ENCODE results near the gene CLNK. TPM values are rescaled to one million over a fixed set of nuclear protein-coding genes. Genes with fewer than 3 reads are reported as not detected.

The CLNK gene
- total RNA-seq, 4 donors from 2014 or later, result 0.19 TPM; not detected in 3

DNA sequence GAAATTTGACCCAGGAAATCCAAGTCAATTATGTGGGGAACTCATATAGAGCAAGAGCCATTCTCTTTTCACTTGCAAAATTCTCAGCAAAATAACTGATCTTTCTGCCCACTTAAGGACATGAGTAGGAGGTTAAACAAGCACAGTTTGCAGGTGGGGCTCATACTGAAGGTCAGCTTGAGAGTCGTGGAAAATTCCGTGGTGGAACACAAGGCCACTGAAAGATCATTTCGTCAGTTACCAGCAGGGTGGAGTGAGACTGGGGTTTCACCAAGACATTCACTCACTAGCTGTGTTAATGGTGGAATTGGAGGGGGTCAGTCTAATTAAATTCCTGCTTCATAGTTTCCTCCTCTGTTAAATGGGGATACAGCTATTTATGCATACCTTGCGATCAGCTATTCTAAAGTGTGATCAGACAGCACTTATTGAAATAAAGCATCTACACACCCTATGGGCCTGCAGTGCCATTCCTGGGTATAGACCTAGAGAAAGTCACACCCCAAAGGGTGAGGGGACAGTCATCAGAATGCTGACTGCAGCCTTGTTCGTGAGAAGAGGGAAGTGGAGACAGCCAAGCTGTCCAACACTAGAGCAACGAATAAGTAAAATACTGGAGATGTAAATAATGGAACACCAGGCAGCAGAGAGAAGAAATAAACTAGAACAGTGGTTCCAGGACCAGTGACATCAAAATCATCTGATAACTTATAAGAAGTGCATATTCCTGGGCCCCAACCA lies 42.7 kb upstream of the CLNK start:
- no peak for DNase-seq
- Histone ChIP-seq H3K36me3 (no peaks in the 10 kb centered on the region), H3K4me3 (no peak overlapping the region), H3K9me3 (no peaks in the 10 kb centered on the region), H3K27ac (no peak overlapping the region), H3K4me1 (no peaks in the 10 kb centered on the region), H3K27me3 (no peaks in the 10 kb centered on the region)
- no peak for TF ChIP-seq POLR2A (IDR thresholded peaks at IDR 0.05)
- TF ChIP-seq, protein P1, sequence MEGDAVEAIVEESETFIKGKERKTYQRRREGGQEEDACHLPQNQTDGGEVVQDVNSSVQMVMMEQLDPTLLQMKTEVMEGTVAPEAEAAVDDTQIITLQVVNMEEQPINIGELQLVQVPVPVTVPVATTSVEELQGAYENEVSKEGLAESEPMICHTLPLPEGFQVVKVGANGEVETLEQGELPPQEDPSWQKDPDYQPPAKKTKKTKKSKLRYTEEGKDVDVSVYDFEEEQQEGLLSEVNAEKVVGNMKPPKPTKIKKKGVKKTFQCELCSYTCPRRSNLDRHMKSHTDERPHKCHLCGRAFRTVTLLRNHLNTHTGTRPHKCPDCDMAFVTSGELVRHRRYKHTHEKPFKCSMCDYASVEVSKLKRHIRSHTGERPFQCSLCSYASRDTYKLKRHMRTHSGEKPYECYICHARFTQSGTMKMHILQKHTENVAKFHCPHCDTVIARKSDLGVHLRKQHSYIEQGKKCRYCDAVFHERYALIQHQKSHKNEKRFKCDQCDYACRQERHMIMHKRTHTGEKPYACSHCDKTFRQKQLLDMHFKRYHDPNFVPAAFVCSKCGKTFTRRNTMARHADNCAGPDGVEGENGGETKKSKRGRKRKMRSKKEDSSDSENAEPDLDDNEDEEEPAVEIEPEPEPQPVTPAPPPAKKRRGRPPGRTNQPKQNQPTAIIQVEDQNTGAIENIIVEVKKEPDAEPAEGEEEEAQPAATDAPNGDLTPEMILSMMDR (IDR thresholded peaks at IDR 0.05), result no peak
- intact Hi-C loops (cut with DNase I), result no loop called here
- WGBS, 2 donors, result 41 to 66% methylated on average over 5 to 6 of the region's 6 CpGs

DNA sequence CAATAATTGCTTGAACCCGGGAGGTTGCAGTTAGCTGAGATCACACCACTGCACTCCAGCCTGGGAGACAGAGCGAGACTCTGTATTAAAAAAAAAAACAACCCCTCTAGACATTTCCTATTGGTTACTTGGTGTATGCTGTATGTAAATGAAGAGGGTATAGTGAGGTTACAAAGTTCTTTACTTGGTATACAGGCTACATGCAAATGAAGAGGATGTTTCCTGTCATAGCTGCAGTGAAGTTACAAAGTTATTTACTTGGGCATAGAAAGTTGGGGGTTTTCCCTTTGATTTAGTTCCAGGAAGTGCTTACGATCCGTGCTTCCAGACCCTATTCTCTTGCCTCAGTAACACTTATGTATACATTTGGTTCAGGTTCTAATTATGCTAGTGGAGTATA lies 38.4 kb upstream of the CLNK start:
- intact Hi-C loops (cut with DNase I), result no loop called here
- H3K27ac ChIP-seq, result no peak overlapping the region
- H3K9me3 ChIP-seq, result no peaks in the 10 kb centered on the region
- WGBS, 2 donors, result 31 to 59% methylated on average over 4 of the region's 4 CpGs
- TF ChIP-seq, protein P1 (IDR thresholded peaks at IDR 0.05), result no peak
- TF ChIP-seq POLR2A (IDR thresholded peaks at IDR 0.05), result no peak
- H3K4me1 ChIP-seq, result no peaks in the 10 kb centered on the region
- no peaks in the 10 kb centered on the region for H3K36me3 ChIP-seq
- H3K4me3 ChIP-seq, result no peak overlapping the region
- DNase-seq, result no peak
- no peaks in the 10 kb centered on the region for H3K27me3 ChIP-seq

DNA sequence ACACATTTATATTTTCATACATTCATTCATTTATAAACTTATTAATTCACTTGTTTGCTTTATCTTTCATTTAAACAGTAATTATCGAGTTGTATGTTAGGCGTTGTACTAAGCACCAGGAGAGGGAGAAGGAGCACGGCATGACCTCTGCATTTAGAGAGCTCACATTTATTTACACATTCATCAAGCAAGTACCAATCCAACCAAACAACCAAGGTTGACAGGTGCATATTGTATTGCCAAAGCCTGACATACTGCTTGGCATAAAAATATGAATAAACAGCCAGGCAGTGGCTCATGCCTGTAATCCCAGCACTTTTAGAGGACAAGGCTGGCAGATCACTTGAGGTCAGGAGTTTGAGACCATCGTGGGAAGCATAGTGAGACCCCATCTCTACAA lies 37.0 kb upstream of the CLNK start:
- intact Hi-C loops (cut with DNase I), result no loop called here
- WGBS, 2 donors, result 56 to 61% methylated on average over 4 of the region's 4 CpGs
- H3K4me1 ChIP-seq, result no peaks in the 10 kb centered on the region
- H3K4me3 ChIP-seq, result no peak overlapping the region
- no peaks in the 10 kb centered on the region for H3K36me3 ChIP-seq
- no peak for TF ChIP-seq POLR2A (IDR thresholded peaks at IDR 0.05)
- TF ChIP-seq, protein P1 (IDR thresholded peaks at IDR 0.05), result no peak
- peaks cover 0 to 8% (median 0%) of the 10 kb centered on the region in 4 donors for H3K27me3 ChIP-seq
- H3K9me3 ChIP-seq, result no peaks in the 10 kb centered on the region
- no peak for DNase-seq
- H3K27ac ChIP-seq, result no peak overlapping the region

DNA sequence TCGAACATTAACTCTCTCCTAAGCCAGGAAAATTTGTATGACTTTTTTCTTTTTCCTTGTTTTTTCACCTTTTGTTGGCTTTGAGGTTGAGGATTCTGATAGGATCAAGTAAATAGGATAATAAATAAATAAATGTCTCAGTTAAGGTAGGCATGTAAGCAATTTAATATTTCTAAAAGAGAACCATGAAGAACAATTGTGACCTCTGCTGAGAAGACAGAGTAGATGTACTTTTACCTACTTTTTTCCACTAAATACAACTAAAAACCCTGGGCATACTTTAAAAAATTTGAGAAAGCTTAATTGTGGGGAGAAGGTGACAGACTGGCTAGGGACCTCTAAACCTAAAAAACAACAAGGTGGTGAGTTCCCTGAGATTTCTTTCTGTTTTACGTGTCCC lies 31.6 kb upstream of the CLNK start:
- H3K36me3 ChIP-seq, result no peaks in the 10 kb centered on the region
- TF ChIP-seq POLR2A (IDR thresholded peaks at IDR 0.05), result no peak
- TF ChIP-seq, protein P1 (IDR thresholded peaks at IDR 0.05), result no peak
- H3K9me3 ChIP-seq, result no peaks in the 10 kb centered on the region
- H3K4me3 ChIP-seq, result no peak overlapping the region
- peaks cover 0 to 8% (median 0%) of the 10 kb centered on the region in 4 donors for H3K27me3 ChIP-seq
- no peak for DNase-seq
- intact Hi-C loops (cut with DNase I), result no loop called here
- H3K27ac ChIP-seq, result no peak overlapping the region
- no peaks in the 10 kb centered on the region for H3K4me1 ChIP-seq
- 89 to 94% methylated on average over 2 of the region's 2 CpGs for WGBS, 2 donors

- intact Hi-C loops (cut with DNase I), result no loop called here
- no peak for DNase-seq
- WGBS, 2 donors, result 33 to 39% methylated on average over 5 of the region's 5 CpGs
Measured at GRCh38 chr4:10715696-10716095, 31.1 kb upstream of the CLNK start.

More at GRCh38 chr4:10715696-10716095, 31.1 kb upstream of the CLNK start:
- no peak overlapping the region for H3K4me3 ChIP-seq
- TF ChIP-seq, protein P1 (IDR thresholded peaks at IDR 0.05), result no peak
- TF ChIP-seq POLR2A (IDR thresholded peaks at IDR 0.05), result no peak
- H3K9me3 ChIP-seq, result no peaks in the 10 kb centered on the region
- no peak overlapping the region for H3K27ac ChIP-seq
- peaks cover 0 to 8% (median 0%) of the 10 kb centered on the region in 4 donors for H3K27me3 ChIP-seq
- H3K4me1 ChIP-seq, result no peaks in the 10 kb centered on the region
- no peaks in the 10 kb centered on the region for H3K36me3 ChIP-seq

Measured in esophagus squamous epithelium (tissue), 5 donors.